Psoas muscle (tissue), 8 donors: ENCODE measurements around the gene SEC11A. TPM values are rescaled to one million over a fixed set of nuclear protein-coding genes. Genes with fewer than 3 reads are reported as not detected.

ENCODE experiments used
- ATAC-seq, 4 donors: fragments of 200-7000 bp; cut with Tn5 transposase; one replicate each; pipeline ENCODE4 v1.9.1; 2020; ENCODE audit warnings: moderate library complexity in 3 of 4, mild to moderate bottlenecking in 2 of 4
- DNase-seq, 2 donors: peaks; one replicate each; pipeline ENCODE4 v3.0.0-alpha.2; 2020
- H3K27ac ChIP-seq: fragments of 200-600 bp; one replicate; pipeline ENCODE4 v1.8.0; 2022
- H3K27me3 ChIP-seq, 3 donors: fragments of 200-600 bp in 1 of 3; one replicate each; pipeline versions ENCODE4 v1.6.1 to v1.8.0; 2013 to 2022; ENCODE audit warnings: low read length in 2 of 3, mild to moderate bottlenecking in 2 of 3, moderate library complexity in 1 of 3; ENCODE audit not compliant: insufficient read depth in 3 of 3
- H3K36me3 ChIP-seq, 2 donors: fragments of 200-600 bp in 1 of 2; one replicate each; pipeline versions ENCODE4 v1.6.1 to v1.8.0; 2013 to 2022; ENCODE audit warnings: low read depth in 1 of 2, mild to moderate bottlenecking in 1 of 2, moderate library complexity in 1 of 2; ENCODE audit not compliant: insufficient read depth in 1 of 2
- H3K4me1 ChIP-seq: fragments of 200-600 bp; one replicate; pipeline ENCODE4 v1.8.0; 2022
- H3K4me3 ChIP-seq: fragments of 200-600 bp; one replicate; pipeline ENCODE4 v1.8.0; 2022; ENCODE audit warnings: mild to moderate bottlenecking
- H3K9me3 ChIP-seq: fragments of 200-600 bp; one replicate; pipeline ENCODE4 v1.8.0; 2022
- WGBS, 3 donors: extraction: QIAGEN DNeasy Blood & Tissue Kit; methylation state at CpG; one replicate each; pipeline versions ENCODE4 v1.1.6 to v1.1.7; 2013; 5-methylcytosine and 5-hydroxymethylcytosine counted together
- intact Hi-C, 2 donors: fragments of 100-400 bp; cut with DNase I; formaldehyde crosslinking; loops; one replicate each; pipeline versions ENCODE4 v1.11.0 to v1.14.2; 2022
- polyA plus RNA-seq, 3 donors: library from polyadenylated mRNA; stranded (reverse); fragments of 200-250 nt; gene quantifications; one replicate each; pipeline ENCODE4 v1.2.3, GENCODE V29; 2013
- total RNA-seq, 4 donors: library from RNA; stranded (reverse); fragmentation: NEBNext Ultra II Directional in 2 of 4; extraction: Animal tissue kit (Norgen Biotek cat#: 25700) in 2 of 4; gene quantifications; one replicate each; pipeline versions ENCODE4 v1.2.1 to v1.2.4, GENCODE V29; 2021 to 2023
- TF ChIP-seq, protein P1 (sequence below): fragments of 200-600 bp; IDR thresholded peaks from one replicate; pipeline ENCODE4 v1.8.0; 2022; ENCODE audit warnings: antibody characterized with exemption
- donor health status: healthy with polysubstance abuse.
- donor health status: DM: no; HTN: no; CAD: no; lungs with moderate emphysema.
- donor health status: Bipolar disorder and iron deficiency.
- donor health status: healthy.
- donor health status: DM: yes; HTN: yes; CAD: no.
- donor health status: DM: no; HTN: no; CAD: no.
- donor health status: DM: no; HTN: no; CAD: no.
- donor health status: DM: yes; HTN: yes; CAD: no.

The SEC11A gene
- total and polyA plus RNA-seq, 7 donors, result 80.7 to 237 (median 106) TPM

GRCh38 chr15:84721371-84721770 lies 5.4 kb upstream of the SEC11A start:
- Histone ChIP-seq H3K27ac (no peak overlapping the region), H3K9me3 (no peaks in the 10 kb centered on the region), H3K4me3 (no peak overlapping the region), H3K27me3 (no peaks in the 10 kb centered on the region), H3K36me3 (no peaks in the 10 kb centered on the region), H3K4me1 (no peaks in the 10 kb centered on the region)
- DNase-seq (no peak), ATAC-seq (no peak)
- 60 to 70% (median 66%) methylated on average over 2 of the region's 2 CpGs for WGBS, 3 donors
- intact Hi-C loops, result no loop called here
- TF ChIP-seq, protein P1, sequence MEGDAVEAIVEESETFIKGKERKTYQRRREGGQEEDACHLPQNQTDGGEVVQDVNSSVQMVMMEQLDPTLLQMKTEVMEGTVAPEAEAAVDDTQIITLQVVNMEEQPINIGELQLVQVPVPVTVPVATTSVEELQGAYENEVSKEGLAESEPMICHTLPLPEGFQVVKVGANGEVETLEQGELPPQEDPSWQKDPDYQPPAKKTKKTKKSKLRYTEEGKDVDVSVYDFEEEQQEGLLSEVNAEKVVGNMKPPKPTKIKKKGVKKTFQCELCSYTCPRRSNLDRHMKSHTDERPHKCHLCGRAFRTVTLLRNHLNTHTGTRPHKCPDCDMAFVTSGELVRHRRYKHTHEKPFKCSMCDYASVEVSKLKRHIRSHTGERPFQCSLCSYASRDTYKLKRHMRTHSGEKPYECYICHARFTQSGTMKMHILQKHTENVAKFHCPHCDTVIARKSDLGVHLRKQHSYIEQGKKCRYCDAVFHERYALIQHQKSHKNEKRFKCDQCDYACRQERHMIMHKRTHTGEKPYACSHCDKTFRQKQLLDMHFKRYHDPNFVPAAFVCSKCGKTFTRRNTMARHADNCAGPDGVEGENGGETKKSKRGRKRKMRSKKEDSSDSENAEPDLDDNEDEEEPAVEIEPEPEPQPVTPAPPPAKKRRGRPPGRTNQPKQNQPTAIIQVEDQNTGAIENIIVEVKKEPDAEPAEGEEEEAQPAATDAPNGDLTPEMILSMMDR, result no peak

- H3K27me3 ChIP-seq, result no peaks in the 10 kb centered on the region
- ATAC-seq (peak; percentile 8 to 34 (median 13)), DNase-seq (peak in 1 of 2 donors; percentile 14)
- no peaks in the 10 kb centered on the region for H3K9me3 ChIP-seq
- peaks cover 3 to 11% of the 10 kb centered on the region in 2 donors for H3K36me3 ChIP-seq
- peak overlapping the region; percentile 96 for H3K27ac ChIP-seq
- H3K4me1 ChIP-seq, result peaks cover 21% of the 10 kb centered on the region
- peak overlapping the region; percentile 90 for H3K4me3 ChIP-seq
- intact Hi-C loops, result loop anchor here in 1 of 2 donors (1.0 to 10.0 kb wide), 2 partner anchors 32 to 111 kb away; partner anchors contain the start of gene ZSCAN2
- WGBS, 3 donors, result 0% methylated on average over 35 to 36 of the region's 36 CpGs
- TF ChIP-seq, protein P1, result no peak
These were observed 401 bp downstream of the SEC11A start for GRCh38 chr15:84715441-84716035.

DNA sequence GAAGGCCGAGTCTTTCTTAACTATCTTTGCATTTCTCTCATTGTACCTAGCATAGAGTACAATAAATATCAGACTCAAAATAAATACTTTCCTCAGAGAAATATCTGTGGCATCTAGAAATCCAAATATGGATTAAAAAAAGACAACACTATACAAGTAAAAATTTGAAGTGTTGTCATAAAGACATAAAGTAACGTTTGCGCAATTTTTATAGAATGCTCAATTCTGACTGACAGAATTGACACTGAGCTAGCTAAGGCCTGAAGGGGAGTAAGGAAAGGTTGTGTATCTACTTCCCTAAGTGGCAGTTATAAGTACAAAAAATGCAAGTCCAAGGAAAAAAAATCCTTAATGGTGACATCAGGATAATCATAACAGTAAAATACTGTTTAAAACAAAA lies 1.1 kb downstream of the SEC11A start:
- H3K9me3 ChIP-seq, result no peaks in the 10 kb centered on the region
- TF ChIP-seq, protein P1, result no peak
- H3K27ac ChIP-seq, result peak overlapping the region; percentile 96
- peak overlapping the region; percentile 90 for H3K4me3 ChIP-seq
- DNase-seq (no peak), ATAC-seq (no peak)
- H3K27me3 ChIP-seq, result no peaks in the 10 kb centered on the region
- WGBS, 3 donors, result 56 to 65% (median 61%) methylated on average over 3 of the region's 3 CpGs
- H3K36me3 ChIP-seq, result peaks cover 3 to 18% of the 10 kb centered on the region in 2 donors
- peaks cover 21% of the 10 kb centered on the region for H3K4me1 ChIP-seq
- intact Hi-C loops, result loop anchor here in 1 of 2 donors (10.0 kb wide), 1 partner anchor 110 kb away; the partner anchor contains the start of gene ZSCAN2

DNA sequence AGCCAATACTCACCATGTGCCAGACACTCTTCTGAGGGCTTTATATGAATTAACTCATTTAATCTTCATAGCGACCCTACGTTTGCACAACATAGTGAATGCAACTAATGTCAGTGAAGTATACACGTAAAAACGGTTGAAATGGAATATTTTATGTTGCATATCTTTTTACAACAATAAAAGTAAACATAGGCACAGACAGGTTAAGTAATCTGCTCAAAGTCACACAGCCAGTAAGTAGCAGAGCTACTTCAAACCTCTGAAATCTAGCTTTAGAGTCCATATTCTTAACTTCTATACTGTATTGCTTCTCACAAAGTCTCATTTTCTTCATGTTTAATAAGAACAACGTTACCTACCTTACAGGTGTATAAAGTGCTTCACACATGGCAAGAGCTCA lies 1.6 kb downstream of the SEC11A start:
- Histone ChIP-seq H3K27me3 (no peaks in the 10 kb centered on the region), H3K36me3 (peaks cover 3 to 21% of the 10 kb centered on the region in 2 donors), H3K4me3 (peak overlapping the region; percentile 90), H3K9me3 (no peaks in the 10 kb centered on the region), H3K27ac (peak overlapping the region; percentile 96), H3K4me1 (peaks cover 21% of the 10 kb centered on the region)
- 69 to 81% (median 74%) methylated on average over 5 of the region's 5 CpGs for WGBS, 3 donors
- ATAC-seq (no peak), DNase-seq (no peak)
- intact Hi-C loops, result loop anchor here in 1 of 2 donors (10.0 kb wide), 1 partner anchor 110 kb away; the partner anchor contains the start of gene ZSCAN2
- TF ChIP-seq, protein P1, result no peak
